HG02938 (cell line): ENCODE measurements around the gene PHEX.
A peak's percentile ranks its signal among the peaks of the same experiment; 100 is the strongest.

Experiments used
- ATAC-seq: cut with Tn5 transposase; IDR thresholded peaks from one replicate; pipeline ENCODE4 v1.9.1; 2021; ENCODE audit warnings: mild to moderate bottlenecking, moderate library complexity; ENCODE audit not compliant: unreplicated experiment

The PHEX gene

GRCh38 chrX:22032084-22032483, at the start of gene PHEX:
Gene PHEX (plus strand): TSS chrX:22032325. CDS start chrX:22033006, 681 bp downstream.
- ATAC-seq, result no peak

- peak; percentile 84 for ATAC-seq
Measured at GRCh38 chrX:21985332-21985777, 46.8 kb upstream of the PHEX start.

- ATAC-seq, result no peak
Measured at GRCh38 chrX:21986596-21986995, 45.5 kb upstream of the PHEX start.

GRCh38 chrX:21989384-21989783, 42.7 kb upstream of the PHEX start:
- ATAC-seq, result peak; percentile 46

- no peak for ATAC-seq
Measured at GRCh38 chrX:21990832-21991231, 41.3 kb upstream of the PHEX start.

GRCh38 chrX:21991504-21991903, 40.6 kb upstream of the PHEX start:
- ATAC-seq, result no peak

GRCh38 chrX:21993265-21993664, 38.9 kb upstream of the PHEX start:
- ATAC-seq, result peak; percentile 92

- ATAC-seq, result no peak
Measured at GRCh38 chrX:21996872-21997455, 35.2 kb upstream of the PHEX start.

- no peak for ATAC-seq
Measured at GRCh38 chrX:21998037-21998436, 34.1 kb upstream of the PHEX start.

GRCh38 chrX:22004866-22005265, 27.3 kb upstream of the PHEX start:
- ATAC-seq, result no peak

- no peak for ATAC-seq
Measured at GRCh38 chrX:22012051-22012450, 20.1 kb upstream of the PHEX start.

GRCh38 chrX:22012931-22013330, 19.2 kb upstream of the PHEX start:
- no peak for ATAC-seq

GRCh38 chrX:22015139-22015750, 16.9 kb upstream of the PHEX start:
- no peak for ATAC-seq

GRCh38 chrX:22021751-22022324, 10.3 kb upstream of the PHEX start:
- ATAC-seq, result no peak

GRCh38 chrX:22024577-22024976, 7.5 kb upstream of the PHEX start:
- no peak for ATAC-seq

- ATAC-seq, result no peak
Measured at GRCh38 chrX:22025751-22026150, 6.4 kb upstream of the PHEX start.

GRCh38 chrX:22026731-22027130, 5.4 kb upstream of the PHEX start:
- ATAC-seq, result no peak

- ATAC-seq, result no peak
Measured at GRCh38 chrX:22032506-22032905, 381 bp downstream of the PHEX start.

GRCh38 chrX:22033818-22034217, 1.7 kb downstream of the PHEX start:
- no peak for ATAC-seq

GRCh38 chrX:22035236-22035635, 3.1 kb downstream of the PHEX start:
- no peak for ATAC-seq

- no peak for ATAC-seq
Measured at GRCh38 chrX:22037225-22037624, 5.1 kb downstream of the PHEX start.

GRCh38 chrX:22037911-22038537, 5.9 kb downstream of the PHEX start:
- ATAC-seq, result no peak
